Activated CD8-positive, alpha-beta memory T cell treated with anti-CD3 and anti-CD28 coated beads, Interleukin-2, amount 50 U/mL, for 1 hour (primary cell): Measurements from ENCODE around the gene SMAD2.
"Not testable (repeated sequence)": the region's sequence is repeated elsewhere in the genome, so short reads cannot be mapped to it uniquely, and the experiment has no call there.

Source experiments
- DNase-seq: peaks from one replicate; pipeline ENCODE4 v3.0.0-alpha.2; 2020; ENCODE audit errors: extremely low read depth

The SMAD2 gene

DNA sequence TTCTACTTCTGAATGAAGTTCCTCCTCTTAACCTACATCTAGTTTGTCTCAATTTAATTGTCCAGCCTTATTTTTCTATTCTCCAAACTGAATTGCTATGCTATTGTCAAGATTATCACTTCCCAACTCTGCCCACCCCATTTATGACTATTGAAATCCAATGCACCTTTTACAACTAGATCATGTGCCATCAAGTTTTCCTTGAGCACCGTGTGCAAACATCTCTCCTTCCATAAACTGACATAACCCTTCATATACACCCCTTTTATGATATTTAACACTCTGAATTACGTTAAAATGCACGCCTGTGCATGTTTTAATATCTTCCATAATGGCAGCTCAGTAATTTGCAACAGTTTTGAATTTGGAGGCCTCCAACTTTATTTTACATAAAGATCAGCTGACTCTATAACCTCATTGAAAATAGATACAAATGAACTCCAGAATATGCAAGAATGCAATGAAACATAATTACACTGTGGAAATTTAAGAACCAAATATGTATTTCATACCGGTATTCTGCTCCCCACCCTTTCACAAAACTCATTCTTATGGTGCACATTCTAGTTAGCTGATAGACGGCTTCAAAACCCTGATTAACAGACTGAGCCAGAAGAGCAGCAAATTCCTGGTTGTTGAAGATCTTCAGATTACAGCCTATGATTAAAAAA is 85.5 kb downstream of the SMAD2 start:
- no peak for DNase-seq

DNA sequence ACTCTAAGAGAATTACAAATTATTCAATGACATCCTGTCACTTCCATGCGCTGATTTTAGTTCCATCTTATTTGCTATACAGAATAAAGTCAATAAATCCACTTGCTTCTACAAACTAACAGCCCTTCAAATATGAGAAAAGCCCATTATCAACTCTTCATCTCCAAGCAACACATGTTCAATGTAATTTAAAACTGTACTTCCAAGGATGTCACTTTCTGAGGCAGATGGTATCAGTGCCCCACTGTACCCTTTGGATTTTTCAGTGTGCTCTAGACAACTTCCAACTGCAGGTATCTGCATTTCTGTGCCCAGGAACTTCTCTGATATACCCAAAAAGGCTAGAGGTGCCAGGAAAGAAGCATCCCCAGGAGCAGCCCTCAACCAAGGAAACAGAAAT is 87.6 kb downstream of the SMAD2 start:
- no peak for DNase-seq

DNA sequence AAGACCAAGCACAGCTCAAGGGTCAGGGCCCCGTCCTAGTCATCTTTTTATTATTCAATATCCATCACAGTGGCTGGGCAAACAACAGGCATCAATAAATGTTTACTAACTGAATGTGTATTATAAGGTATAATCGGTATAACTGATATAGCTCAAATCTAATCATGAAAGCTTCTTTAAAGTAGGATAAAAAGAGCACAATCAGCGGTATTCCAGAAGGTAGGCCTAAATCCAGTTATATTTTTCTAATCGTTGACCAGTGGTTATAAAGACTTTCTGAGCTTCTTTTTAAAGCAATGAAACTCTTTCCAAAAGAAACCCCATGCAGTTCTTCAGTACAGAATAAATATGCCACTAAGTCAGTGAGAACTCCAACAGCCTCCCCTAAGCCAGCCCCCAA is 92.1 kb downstream of the SMAD2 start:
- DNase-seq = no peak

DNA sequence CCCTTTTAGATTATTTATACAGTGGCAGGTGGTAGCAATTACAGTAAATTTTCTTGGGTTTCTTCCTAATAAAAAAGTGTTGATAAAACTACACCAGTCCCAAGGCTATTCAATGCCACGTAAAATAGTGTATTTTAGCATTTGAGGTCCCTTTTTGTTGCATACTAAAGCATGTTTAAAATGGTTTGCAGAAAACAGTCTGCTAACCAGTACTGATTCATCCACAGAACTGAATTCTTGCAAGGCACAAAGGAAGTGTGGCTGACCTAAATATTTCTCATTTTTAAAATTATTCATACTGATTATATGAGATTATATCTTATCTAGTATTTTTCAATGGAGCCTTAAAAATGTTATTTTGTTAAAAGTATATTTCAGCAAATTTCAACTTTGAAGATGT is 98.1 kb downstream of the SMAD2 start:
- DNase-seq = no peak

DNA sequence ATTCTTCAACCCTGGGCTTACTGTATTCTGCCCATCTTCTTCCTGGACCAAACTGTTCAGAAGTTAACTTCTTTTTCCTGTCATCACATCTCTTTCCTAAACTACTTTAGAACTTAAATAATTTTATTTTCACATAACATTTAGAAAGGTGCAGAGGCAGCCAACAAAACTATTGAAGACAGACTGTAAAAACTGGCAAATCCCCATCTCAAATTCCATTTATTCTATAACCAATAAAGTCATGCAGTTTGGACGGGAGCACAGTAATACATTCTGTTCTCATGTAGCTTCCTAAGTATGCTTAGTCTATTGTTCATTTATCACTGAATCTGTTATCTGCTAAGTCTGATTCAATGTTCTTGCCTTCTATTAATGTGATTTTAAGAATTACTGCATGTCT is 99.1 kb downstream of the SMAD2 start:
- DNase-seq = no peak

DNA sequence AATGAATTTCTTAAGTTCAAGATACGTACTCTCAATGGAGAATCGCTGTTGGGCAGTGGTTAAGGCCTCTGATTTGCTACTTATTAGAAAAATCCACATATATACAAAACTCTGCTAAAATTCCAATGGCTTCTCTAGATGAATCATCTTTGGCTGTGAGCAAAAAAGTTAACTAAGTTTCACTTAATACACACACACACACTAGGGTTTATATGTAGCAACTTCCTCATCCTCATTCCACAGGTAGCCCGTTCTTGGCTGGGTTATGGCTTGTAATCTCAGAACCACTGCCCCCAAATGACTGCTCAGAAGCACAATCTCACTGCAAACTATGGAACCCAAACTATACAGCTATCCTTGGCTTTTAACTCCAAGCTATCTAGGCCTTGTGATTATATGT is 99.7 kb downstream of the SMAD2 start:
- DNase-seq = no peak

DNA sequence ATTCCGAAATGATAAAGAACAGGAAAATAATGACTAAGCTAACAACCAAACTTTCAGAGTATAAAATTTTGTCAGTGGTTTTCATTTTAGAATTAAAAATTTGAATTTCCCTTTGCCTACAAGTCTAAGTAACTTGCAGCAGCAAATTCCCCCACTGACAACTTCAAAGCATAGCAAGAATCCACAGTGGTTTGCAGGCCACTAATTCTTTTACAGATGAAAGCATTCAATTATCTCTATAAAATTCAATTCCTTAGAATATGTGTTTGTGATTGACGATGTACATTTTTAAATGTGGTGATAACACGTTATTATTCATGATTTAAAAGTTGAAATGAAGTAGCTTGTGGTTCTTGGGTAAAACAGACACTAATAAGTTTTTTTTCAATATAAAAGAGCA is 100.6 kb downstream of the SMAD2 start:
- DNase-seq = no peak

DNA sequence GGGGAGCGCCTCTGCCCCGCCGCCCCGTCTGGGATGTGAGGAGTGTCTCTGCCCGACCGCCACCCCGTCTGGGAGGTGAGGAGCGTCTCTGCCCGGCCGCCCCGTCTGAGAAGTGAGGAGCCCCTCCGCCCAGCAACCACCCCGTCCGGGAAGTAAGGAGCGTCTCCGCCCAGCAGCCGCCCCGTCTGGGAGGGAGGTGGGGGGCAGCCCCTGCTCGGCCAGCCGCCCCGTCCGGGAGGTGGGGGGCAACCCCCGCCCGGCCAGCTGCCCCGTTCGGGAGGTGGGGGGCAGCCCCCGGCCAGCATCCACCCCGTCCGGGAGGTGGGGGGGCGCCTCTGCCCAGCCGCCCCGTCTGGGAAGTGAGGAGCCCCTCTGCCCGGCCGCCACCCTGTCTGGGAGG is 102.4 kb downstream of the SMAD2 start:
- not testable (repeated sequence) for DNase-seq

DNA sequence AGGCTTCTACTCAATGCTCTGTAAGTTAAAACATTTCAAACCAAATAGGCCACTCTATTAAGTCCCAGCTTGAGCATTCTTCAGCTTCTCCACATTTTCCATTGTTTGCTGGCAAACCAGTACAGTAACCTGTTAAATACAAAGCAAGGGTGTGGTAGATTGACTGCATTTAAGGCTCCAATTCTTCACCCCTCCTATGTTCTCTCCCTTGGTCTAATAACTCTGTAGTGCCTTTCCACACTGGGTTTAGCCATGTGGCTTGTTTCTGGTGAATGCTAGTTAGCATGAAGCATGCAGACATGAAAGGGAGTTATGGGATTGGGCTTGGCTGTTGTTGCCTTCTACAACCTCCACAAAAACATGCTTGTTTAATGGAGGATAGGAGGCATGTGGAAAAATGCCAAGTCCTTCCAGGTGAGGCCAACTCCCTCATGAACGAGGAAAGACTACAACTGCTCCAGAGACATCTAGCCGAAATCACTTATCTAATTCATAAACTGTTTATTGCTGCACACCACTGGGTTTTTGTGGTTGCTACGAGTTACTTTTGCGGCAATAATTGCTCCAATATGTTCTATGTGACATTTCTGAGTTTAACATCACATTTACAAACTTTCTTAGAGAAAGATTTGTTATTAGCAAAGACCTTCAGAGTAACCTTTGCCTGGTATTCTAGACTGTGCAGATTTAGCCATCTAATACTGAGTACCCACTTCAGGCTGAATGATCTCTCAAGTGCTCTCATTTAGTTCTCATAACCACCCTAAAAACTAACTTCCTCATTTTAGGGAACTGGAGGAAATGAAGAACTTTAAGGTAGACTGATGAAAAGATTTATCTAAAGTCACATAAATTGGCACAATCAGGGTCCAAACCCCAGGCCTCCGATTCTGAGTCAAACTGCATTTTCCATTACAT is 104.0 kb downstream of the SMAD2 start:
- DNase-seq = no peak

DNA sequence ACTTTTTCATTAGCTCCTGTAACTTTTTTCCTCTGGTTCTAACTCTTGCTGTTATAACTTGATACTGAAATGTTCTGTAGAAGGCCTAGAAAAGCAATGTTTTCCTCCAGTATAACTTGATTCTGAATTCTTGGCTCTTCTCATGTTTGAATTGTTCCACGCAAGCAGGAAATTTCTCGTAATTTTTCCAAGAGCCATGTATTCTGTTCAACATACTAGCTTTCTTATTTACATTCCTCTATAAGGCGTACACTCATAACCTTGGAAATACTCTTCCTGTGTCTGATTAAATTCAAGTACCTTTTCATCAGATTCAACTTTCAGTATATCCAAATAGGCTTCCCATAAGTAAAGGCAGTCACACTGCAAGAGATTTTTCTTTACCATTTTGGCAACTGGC is 109.1 kb downstream of the SMAD2 start:
- no peak for DNase-seq

DNA sequence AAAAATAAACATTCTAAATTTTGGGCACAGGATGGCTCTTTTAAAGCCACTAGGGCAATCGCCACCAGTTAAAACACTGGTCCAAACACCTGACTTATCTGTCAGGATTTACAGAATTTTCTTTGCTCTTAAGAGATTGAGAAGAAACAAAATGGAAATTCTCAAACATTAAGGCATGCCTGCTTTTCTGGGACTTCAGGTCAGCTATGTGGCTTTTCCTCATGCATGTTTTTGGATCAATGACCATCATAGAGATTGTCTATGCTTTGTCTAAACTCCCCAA is 112.7 kb downstream of the SMAD2 start:
- DNase-seq = no peak

DNA sequence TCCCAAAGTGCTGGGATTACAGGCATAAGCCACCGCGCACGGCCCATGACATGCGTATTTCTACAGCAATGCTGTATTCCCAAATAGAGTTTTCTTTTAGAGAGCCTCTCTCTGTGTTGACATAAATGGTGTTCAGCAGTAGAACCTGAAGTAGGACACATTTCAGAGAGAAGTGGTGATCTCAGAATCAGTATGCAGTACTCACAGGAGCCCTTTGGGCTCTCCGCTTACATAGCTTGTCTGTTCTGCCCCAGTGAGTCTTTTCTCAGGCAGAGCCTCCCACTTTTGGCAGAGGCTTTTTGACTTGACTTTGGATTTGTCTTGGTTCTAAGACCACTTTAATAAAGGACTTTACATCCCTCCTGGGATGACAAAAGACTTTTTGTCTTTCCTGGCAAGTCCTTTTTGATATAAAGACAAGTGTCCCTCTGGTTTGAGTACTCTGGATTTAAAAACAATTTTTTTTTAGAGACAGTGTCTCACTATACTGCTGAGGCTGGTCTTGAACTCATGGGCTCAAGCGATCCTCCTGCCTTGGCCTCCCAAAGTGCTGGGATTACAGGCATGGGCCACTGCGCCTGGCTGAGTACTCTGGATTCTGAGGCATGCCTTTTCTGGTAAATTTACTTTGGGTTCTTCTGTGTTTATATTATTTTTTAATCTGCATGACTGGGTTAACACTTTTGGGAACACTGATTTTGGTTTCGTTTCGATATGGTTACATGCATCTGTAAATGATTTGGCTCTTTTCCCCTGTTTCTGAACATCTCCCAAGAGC is 113.3 kb downstream of the SMAD2 start:
- DNase-seq = no peak

DNA sequence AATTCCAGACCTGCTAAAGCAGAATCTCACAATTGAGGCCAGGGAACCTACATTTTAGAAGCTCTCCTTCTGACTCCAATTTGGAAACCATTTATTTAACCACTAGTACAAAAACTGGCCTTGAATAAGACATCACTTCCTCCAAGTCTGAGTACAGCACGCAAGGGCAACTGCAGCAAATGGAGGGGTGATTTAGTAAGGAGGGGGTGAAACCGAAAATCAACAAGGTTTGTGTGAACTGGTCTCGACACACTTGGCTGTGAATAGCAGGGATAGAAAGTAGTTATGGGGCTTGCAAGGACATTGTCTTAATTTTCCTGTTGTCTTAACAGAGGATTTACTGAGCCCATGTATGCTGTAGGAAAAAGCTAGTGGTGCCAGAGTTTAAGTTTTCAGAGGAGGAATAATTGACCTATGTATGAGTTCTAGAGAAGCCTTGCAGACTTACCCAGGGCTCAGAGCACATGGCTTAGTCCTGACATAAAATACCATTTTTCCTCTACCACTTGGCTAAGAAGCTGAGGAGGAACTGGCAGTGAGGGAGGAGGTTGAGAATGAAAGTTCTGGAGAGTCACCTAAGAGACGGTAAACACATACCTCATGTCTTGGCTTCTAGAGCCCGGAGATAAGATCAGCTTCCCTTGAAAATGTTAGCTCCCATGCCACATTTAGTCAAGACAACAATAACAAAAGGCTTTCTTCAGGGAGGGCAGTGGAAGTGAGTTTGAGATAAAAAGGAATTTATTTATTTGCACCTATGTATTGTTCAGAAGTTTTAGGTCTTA is 114.8 kb downstream of the SMAD2 start:
- no peak for DNase-seq

DNA sequence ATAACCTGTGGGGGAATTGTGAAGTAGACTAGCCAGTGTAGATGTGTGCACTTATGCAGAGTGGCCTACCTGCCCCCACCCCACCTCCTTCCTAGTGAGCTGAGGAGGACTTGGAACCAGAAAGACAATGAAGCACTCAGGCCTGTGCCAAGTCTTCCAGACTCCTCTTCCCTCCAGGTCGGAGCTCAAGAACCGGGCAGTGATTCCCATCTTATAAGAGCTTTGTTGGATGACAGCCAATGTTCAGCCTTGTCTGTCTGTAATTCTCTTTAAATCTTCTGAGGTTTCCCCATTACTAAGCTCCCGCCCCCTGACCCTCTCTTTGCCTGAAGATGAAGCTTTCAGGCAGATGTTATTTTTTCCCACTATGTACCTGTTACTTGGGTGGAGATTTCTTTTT is 121.0 kb downstream of the SMAD2 start:
- DNase-seq = no peak

DNA sequence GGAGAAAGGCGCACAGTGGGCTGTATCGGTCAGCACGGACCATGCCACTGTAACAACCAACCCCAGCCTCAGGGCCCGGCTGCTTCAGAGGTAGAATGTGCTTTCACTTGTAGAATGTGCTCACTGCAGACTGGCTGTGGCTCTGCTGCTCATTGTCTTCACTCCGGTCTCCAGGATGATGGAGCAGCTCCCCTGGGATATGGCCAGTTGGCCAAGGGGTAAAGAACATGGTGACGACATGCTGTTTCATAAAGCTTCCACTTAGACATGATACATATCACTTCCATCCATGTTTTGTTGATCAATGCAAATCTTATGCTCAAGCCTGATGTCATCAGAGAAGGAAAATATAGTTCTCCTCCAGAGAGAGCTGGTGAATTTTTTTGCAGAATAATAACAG is 127.7 kb downstream of the SMAD2 start:
- no peak for DNase-seq

DNA sequence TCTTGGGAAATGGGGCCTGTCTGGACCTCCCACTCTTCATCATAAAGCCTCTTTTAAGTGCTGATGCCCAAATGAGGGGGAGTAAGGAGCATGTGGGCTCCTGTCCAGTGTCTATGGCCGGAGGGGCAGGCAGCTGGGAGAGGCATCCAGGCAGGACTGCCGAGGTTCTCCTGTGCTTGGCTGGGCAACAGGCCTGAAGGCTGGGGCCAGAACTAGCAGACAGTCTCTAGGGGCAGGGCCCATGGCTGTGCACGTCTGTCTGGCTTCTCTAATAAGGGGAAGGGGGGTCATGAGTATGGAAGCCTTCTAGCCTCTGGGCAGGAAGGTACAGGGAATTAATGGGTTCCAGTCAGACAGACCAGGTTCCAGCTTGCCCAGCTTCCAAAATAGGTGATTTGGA is 128.6 kb downstream of the SMAD2 start:
- DNase-seq = no peak

DNA sequence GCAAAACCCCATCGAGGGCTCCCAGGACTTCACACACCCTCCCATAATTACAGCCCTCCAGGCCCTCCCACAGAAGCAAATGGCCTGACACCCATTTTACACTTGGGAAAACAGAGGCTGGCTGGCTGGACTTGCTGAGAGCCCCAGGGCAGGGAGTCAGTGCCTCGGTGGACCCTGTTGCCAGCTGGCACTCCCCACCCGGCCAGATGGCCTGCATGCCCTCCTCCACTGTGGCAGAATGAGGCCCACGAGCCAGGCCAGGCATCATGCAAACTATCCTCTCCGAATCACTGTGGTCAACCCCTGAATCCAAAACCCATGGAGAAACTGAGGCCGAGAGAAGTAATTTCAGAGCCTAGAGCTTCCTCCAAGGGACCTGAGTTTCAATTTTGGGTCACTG is 129.7 kb downstream of the SMAD2 start:
- no peak for DNase-seq

DNA sequence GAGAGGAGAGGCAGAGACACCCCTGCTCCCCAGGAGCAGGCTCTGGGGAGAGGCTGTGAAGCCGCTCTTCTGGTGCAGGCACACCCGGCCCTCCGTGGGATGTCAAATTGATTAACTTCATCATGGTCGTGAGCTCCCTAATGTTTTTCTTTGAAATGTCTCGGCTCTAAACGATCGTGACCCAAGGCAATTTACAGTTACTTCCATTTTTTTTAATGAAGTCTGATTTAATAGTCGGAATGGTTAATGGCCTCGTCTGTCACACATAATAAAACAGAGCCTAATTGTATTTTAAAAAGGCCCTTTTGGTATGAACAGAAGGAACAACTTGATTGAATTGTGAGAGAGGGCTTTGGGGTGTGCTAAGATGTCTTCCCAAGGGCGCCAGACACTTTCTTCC is 130.2 kb downstream of the SMAD2 start:
- no peak for DNase-seq

DNA sequence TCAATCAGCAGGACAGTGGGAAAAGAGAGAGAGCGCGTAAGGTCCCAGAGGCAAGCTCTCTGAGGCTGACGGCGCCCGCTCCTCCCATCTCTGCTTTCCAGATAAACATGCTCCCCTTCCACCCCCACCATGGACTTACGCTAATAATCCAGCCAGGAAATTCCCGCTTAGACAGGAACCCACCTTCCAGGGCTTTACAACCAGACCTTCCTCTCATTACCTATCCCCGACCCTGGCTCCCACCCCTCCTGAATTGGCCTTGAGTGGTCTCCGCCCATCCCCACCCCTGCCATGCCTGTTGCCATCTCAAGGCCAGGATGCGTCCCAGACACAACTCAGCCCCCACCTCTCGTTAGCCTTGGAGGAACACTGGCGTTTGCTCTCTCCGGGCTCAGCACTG is 131.1 kb downstream of the SMAD2 start:
- no peak for DNase-seq

DNA sequence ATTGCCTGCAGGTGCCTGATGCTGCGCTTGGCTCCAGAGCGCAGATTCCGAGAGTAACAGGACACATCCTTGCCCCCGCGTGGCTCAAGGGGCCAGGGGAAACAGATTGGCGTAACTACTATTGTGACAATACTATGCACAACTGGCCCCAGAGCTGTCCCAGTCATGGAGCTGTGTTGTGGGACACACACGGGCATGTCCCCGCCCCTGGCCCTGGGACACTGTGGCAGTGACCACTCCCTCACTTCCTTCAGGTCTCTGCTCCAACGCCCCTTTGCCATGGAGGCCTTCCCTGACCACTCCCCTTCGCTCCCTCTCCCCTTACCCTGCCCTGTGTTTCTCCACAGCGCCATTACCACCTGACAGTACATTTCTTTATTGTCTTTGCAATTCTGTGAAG is 132.1 kb downstream of the SMAD2 start:
- DNase-seq = no peak

DNA sequence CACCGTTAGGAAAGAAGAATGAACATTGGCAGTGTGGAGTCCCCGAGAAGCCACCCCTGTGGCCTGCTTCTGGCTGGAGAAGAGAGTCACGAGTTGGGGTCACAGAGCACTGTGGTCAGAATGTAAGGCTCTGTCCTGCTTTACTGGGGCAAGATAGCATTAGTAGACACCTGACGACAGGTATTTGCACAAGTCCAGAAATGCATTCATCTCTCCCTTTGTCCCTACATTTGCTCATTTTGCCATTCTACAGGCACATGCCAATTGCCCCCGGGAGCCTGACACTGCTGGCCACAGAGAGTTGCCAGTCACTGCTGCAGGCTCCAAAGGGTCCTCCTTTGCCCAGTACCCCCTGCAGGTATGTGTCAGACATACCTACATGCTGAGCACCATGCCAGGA is 133.3 kb downstream of the SMAD2 start:
- DNase-seq = no peak

DNA sequence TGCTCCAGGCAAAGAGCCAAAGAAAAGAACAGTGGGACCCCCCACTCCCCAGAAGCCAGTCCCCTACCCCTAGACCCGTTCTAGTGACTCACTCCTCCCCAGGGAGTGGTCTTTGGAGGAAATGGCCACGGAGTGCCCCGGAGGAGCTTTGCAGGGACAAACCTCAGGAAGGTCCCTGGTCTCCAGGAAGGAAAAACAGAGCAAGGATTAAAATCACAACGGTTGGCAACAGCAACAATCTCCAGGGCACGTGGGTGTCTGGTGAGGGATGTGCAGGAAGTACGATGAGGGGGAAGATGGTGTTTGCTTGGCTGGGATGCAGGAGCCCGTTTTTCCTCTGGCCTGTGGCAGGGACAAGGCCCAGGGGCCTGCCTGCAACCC is 135.0 kb downstream of the SMAD2 start:
- no peak for DNase-seq
